GM19043 (cell line): ENCODE data around the gene TIMELESS.
"Not testable (repeated sequence)": the region's sequence is repeated elsewhere in the genome, so short reads cannot be mapped to it uniquely, and the experiment has no call there.

ENCODE experiments used
- ATAC-seq: cut with Tn5 transposase; IDR thresholded peaks from one replicate; pipeline ENCODE4 v1.9.1; 2021; ENCODE audit warnings: low read depth; ENCODE audit not compliant: unreplicated experiment

The TIMELESS gene

DNA sequence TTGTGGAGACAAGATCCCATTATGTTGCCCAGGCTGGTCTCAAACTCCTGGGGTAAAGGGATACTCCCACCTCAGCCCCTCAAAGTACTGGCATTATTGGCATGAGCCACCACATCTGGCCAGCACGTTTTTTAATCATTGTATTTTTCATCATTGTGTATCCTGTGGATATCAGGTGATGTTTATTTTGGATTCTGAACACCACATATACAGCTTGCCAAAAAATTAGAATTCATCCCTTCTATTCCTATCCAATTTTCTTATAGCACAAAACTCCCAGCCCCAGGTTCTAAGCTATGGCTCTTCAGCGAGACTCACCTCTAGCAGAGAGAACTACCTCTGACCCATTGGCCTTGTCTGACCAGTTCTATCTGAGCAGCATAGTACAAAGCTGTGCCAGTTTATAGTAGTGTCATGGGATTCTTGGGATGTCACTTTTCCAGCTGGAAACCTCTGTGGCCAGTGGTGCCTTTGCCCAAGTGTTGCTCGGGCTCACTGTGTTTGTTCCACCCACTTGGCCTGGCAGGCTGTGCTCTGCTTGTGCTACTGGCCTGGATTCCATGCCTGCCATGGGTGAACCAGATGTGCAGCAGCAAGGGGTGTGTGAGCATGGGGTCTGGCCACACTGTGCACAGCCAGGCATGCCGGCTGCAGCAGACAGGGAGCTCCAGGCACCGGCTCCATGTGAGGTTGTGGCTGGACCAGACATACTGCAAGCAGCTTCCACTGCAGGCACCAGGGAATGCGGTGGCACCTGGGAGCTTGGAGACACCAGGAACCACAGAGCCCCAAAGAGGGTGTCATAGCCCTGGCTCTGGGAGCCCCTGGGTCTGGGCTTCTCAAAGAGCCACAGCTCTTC is 37.2 kb downstream of the TIMELESS start:
- ATAC-seq: no peak

DNA sequence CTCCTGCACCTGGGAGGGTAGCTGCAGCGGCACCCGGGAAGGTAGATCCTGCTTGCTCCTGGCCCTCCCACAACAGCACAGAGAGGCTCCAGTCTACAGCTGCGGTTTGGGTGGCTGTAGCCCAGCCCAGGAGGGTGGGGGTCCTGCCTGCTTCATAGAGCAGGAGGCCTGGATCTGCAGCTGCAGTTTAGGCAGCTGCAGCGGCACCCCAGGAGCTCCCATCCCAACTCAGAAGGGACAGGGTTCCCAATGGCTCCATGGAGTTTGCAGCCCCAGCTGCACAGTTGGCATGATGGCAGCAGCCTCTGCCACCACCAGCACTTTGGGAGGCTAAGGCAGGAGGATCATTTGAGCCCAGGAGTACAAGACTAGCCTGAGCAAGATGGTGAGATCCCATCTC is 38.5 kb downstream of the TIMELESS start:
- ATAC-seq: no peak

DNA sequence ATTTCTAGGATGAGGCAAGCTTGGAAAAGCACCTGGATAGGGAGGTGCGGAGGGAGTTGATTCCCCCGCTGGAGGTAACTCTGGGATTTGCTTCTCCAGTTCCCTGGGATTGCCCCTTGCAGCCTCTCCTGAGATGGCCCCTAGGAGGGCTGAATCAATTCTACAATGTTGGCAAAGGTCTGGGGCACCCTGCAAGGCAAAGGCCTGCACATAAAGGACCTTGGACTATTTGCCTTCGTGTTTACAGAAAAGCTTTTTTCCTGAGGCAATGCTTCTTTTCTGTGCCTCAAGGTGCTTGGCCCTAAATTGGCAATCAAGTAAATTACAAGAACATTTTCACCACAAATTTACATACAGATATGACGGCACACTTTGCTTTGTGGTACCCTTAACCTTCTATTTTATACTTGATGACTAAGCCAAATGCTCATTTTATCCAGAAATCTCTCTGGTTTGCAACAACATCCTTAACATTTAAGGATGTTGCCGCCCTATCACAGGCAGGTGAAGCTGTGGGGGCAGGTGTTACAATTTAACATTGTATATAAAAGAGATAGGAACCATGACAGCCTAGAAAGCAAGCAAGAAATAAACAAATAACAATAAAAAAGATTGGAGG is 40.3 kb downstream of the TIMELESS start:
- ATAC-seq: no peak

DNA sequence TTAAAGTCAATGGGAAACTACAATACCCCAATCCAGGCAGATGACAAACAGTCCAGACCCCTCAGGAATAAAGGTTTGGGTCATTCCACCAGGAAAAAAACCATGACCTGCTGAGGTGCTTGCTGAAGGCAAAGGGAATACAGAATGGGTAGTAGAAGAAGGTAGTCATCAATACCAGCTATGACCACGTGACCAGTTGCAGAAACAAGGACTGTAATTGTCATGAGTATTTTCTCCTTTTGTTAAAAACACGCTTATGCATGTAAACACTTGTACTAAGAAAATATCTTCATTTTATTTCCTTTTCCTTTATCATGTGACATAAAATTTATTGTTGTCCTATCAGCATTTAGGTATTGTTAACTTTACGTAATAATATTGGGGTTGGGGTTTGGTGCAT is 45.0 kb downstream of the TIMELESS start:
- ATAC-seq: not testable (repeated sequence)

DNA sequence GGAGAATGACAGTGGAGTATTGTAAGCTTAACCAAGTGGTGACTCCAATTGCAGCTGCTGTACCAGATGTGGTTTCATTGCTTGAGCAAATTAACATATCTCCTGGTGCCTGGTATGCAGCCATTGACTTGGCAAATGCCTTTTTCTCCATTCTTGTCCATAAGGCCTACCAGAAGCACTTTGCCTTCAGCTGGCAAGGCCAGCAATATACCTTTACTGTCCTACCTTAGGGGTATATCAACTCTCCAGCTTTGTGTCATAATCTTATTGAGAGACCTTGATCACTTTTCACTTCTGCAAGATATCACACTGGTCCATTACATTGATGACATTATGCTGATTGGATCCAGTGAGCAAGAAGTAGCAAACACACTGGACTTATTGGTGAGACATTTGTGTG is 47.6 kb downstream of the TIMELESS start:
- not testable (repeated sequence) for ATAC-seq

DNA sequence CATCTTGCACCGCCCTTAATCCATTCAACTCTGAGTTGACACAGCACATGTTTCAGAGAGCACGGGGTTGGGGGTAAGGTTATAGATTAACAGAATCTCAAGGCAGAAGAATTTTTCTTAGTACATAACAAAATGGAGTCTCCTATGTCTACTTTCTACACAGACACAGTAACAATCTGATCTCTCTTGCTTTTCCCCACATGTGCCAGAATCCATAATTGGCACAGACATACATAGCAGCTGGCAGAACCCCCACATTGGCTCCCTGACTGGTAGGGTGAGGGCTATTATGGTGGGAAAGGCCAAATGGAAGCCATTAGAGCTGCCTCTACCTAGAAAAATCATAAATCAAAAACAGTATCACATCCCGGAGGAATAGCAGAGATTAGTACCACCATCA is 48.1 kb downstream of the TIMELESS start:
- ATAC-seq: not testable (repeated sequence)

DNA sequence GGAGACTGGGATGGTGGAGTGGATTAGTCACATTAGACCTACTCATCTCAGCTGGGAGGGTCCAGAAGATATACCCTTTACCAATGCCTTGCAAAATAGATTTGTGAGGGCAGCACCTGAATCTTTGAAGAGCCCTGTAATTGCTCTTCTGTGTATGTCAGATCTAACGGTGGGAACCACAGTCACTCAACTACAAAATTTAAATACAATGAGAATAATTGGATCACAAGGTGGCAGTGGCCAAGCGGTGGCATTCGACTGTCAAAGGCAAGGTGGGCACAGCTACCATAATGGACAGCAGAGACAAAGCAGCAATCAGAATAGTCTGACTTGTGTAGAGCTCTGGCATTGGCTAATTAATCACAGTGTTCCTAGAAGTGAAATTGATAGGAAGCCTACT is 49.8 kb downstream of the TIMELESS start:
- ATAC-seq: not testable (repeated sequence)

DNA sequence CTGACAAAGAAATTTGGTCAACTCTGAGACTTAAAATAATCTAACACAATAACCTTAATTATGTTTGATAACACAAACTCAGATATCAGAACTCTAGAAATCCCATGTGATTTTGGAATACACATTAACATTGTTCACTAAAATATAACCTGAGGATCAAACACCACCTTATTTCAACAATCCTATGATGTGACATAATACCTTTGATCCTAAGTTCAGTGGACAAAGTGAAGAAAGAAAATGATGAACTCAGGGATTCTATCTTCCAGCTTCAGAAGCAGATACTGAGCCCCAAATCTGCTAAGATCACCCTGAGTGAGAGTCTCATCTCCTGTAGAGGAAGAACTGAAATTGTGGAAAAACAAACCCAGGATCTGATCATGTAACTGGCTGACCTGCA is 50.9 kb downstream of the TIMELESS start:
- ATAC-seq: no peak

DNA sequence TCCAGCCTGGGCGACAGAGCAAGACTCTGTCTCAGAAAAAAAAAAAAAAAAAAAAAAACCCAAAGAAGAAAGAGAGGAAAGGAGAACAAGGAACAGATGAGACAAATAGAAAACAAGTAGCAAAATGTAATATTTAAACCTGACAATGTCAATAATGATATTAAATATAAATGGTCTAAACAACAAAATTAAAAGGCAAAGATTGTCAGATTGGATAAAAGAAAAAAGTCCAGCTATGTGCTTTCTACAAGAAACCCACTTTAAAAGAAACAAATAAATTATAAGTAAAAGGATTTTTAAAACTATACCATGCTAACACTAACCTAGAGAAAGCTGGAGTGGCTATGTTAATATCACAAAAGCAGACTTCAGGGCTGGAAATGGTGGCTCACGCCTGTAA is 56.9 kb downstream of the TIMELESS start:
- no peak for ATAC-seq

DNA sequence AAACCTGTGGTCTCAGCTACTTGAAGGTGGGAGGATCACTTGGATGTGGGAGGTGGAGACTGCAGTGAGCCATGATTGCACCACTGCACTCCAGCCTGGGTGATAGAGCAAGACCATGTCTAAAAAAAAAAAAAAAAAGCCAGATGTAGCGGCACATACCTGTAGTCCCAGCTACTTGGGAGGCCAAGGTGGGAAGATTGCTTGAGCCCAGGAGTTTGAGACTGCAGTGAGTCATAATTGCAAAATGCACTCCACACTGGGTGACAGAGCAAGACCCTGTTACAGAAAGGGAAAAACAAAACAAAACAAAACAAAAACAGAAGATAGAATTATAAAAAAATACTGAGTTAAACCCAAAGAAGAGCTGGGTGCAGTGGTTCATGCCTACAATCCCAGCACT is 57.5 kb downstream of the TIMELESS start:
- no peak for ATAC-seq

DNA sequence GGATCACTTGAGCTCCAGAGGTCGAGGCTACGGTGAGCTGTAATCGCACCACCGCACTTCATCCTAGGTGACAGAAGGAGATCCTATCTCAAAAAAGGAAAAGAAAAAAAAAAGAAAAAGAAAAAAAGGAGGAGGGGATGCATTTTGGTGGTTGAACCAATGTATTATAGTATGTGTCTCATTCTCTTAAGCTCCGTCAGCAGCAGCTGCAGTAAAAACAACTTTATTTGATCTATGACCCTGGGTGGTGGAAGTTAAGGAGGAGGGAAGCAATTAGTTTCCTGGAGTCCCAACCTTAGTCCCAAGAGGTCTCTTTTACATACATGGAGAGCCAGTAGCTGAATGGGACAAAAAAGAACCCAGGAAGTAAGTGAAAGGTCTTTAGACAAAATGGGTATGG is 59.8 kb downstream of the TIMELESS start:
- no peak for ATAC-seq

DNA sequence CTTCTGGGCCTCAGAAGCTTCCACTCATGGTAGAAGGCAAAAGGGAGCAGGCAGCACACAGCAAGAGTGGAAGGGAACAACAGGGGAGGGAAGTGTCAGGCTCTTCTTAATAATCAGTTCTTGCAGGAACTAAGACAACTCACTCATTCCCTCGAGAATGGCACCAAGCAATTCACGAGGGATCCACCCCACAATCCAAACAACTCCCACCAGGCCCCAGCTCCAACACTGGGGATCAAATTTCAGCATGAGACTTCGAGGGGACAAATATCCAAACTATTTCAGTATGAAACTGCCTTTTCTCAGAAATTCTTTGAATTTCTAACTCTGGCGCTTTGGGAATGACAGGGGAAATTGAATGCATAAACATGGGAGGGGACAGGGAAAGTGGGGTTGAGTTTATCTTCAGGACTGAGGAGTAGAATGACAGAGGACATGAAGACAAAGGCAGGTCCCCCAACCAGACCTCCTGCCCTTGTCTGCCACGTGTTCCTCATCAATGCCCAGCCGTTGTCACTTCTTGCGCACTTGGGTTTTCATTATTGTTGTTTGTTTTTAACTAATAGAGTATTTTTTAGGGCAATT is 62.0 kb downstream of the TIMELESS start:
- ATAC-seq: no peak

DNA sequence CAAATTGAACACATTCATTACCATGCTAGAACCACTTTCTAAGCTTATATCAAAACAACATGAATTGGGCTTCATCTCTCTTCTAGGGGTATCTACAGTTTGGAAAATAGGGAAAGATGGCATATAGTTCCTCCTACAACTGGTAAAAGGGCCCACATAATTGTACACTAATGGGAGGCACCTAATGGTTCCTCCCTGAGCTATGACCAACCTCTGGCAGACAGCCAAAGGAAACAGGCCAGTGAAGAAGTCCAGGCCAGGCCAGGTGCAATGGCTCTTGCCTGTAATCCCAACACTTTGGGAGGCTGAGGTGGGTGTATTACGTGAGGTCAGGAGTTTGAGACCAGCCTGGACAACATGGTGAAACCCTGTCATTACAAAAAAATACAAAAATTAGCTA is 63.4 kb downstream of the TIMELESS start:
- ATAC-seq: no peak

DNA sequence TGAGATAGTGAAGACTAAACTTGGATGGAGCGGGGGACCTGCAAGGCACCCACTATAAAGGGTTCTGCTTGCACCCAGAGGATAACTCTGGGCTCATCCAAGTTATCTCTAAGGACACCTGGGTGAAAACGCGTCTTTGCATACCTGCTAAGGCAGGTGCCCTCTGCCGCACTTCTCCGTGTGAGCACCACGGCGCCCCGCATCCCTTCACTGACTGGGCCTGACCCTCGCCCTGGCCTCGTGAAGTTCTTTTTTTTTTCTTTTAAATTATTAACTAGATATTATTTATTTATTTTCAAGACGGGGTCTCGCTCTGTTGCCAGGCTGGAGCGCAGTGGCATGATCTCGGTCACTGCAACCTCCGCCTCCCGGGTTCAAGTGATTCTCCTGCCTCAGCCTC is 66.6 kb downstream of the TIMELESS start:
- no peak for ATAC-seq

DNA sequence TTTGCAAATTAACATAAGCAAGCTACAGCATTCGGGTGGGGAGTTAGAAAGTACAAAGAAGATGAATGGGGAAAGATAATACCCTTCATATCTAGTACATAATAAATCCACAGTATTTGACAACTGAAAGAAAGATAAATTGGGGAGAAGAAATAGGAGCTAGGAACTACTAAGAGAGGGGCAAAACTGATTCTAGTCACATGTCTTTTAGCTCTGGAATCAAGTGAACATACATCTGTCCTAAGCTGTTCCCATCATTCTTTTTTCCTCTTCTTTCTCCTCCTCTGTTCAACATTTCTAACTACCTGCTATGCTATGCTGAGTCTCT is 71.3 kb downstream of the TIMELESS start:
- no peak for ATAC-seq

DNA sequence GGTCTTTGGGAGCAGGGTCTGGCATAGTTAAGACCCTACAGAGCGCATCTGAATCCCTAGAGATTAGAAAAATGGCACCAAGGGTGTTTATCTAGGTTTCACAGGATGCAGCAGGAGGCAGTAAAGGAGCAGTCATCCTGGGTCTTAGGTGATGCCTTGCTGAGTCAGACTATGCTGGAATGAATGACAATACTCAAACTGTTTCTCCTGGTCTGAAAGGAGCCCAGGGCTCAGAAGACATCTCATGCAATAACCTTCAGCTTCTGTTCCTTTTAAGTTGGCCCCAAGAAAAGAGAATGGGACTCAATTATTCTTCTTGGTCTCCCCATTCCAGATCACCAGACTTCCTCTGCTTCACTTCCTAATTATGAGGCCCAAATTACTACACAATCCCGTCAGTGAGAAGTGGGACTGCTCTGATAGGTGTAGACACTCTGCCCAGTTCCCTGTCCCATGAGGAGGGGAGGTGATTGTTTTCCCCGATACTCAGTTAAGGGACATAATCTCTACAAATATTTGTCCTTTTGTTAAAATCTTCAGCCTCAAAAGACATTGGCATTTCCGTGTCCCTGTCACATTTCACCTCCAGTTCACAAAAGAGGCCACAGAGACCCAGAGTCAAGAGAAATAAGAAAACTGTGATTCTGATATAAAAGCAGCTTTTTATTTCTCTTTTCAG is 71.8 kb downstream of the TIMELESS start:
- ATAC-seq: no peak

DNA sequence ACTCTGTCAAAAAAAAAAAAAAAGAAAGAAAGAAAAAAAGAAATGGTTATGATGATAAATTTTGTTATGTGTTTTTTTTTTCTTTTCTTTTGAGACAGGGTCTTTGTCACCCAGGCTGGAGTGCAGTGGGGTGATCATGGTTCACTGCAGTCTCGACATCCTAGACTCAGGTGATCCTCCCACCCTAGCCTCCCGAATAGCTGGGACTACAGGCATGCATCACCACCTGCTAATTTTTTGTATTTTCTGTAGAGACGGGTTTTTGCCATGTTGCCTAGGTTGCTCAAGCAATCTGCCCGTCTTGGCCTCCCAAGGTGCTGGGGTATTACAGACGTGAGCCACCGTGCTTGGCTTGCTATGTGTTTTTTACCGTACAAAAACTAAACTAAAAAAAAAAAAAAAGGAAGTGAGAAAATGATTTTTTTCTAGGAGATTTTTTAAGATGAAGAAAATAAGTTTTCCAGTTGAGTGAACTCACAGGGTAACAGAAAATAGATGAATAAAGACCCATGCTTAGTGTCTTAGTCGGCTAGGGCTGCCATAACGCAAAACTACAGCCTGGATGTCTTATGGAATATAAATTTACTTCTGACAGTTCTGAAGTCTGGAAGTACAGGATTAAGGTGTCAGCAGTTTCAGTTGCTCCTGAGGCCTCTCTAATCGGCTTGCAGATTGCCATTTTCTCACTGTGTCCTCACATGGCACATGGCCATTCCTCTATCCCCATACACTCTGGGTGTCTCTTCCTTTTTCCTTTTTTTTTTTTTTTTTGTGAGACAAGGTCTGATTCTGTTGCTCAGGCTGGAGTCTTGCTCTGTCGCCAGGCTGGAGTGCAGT is 73.4 kb downstream of the TIMELESS start:
- peak; percentile 67 for ATAC-seq

DNA sequence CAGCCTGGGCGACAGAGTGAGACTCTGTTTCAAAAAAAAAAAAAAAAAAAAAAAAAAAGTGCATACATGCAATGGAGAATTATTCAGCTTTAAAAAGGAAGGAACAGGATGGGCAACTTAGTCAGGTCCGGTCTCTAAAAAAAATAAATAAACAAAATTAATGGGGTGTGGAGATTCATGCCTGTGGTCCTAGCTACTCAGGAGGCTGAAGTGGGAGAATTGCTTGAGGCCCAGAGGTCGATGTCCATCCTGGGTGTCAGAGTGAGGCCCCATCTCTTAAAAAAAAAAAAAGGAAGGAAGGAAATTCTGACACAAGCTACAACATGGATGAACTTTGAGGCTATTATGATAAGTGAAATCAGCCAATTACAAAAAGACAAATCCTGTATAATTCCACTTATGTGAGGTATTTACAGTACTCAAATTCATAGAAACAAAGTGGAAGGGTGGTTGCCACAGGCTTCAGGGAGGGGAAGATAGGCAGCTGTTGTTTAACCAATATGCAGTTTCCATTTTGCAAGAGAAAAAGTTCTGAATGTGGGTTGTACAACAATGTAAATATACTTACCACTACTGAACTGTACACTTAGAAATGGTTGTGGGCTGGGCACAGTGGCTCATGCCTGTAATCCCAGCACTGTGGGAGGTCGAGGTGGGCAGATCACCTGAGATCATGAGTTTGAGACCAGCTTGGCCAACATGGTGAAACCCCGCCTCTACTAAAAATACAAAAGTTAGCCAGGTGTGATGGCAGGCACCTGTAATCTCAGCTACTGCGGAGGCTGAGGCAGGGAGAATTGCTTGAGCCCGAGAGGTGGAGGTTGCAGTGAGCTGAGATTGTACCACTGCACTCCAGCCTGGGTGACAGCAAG is 74.3 kb downstream of the TIMELESS start:
- peak; percentile 32 for ATAC-seq

DNA sequence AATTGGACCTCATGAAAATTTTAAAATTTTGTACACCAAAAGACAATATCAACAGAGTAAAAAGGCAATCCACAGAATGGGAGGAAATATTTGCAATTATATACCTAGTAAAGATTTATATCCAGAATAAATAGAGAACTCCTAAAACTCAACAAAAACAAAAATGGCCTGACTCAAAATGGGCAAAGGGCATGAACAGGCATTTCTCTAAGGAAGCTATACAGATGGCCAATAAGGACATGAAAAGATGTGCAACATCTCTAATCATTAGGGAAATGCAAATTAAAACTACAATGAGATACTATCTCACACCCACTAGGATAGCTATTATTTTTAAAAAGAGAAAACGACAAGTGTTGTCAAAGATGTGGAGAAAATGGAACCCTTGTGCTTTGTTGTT is 75.7 kb downstream of the TIMELESS start:
- no peak for ATAC-seq

DNA sequence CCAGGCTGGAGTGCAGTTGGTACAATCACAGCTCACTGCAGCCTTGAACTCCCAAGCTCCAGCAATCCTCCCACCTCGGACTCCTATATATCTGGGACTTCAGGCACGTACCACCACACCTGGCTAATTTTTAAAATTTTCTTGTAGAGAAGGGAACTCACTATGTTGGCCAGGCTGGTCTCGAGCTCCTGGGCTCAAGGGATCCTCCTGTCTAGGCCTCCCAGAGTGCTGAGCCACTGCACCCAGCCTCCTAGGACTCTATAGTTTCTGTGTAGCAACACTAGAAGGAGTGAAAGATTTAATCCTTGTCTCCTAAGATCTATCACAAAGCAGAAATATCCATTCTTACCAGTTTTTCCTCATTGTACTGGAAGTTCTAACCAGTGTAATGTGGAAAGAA is 82.3 kb downstream of the TIMELESS start:
- ATAC-seq: no peak
